IMR-90 (cell line): ENCODE data around the gene KLHL29. TPM values are rescaled to one million over a fixed set of nuclear protein-coding genes. Genes with fewer than 3 reads are reported as not detected.

Experiments
- ATAC-seq: fragments of 200-7000 bp; cut with Tn5 transposase; 2 replicates; pipeline ENCODE4 v1.9.1; 2020; ENCODE audit warnings: low read depth, mild to moderate bottlenecking, moderate library complexity
- BruUV-seq: library from RNA; stranded (reverse); fragments of 400-500 nt; replicated peaks from 2 replicates; lab custom pipeline; 2021; lab: Mats Ljungman, UMichigan
- CTCF ChIA-PET: fragments of 300-600 bp; formaldehyde crosslinking; extraction: SDS; loops from one replicate; lab custom pipeline; 2021; ENCODE audit warnings: antibody characterized with exemption; lab: Yijun Ruan, JAX
- POLR2A ChIA-PET: fragments of 300-600 bp; sonication (Branson Sonifier 250); formaldehyde crosslinking; loops from one replicate; lab custom pipeline; 2022; ENCODE audit warnings: antibody characterized with exemption; ENCODE audit not compliant: unreplicated experiment; lab: Charles Lee
- DNase-seq: peaks from one replicate; pipeline ENCODE4 v3.0.0; 2013
- H2AFZ ChIP-seq: replicated peaks from 2 replicates; pipeline ENCODE3; 2013; ENCODE audit warnings: low read length, mild to moderate bottlenecking; ENCODE audit not compliant: poor library complexity
- H2AK5ac ChIP-seq: 2 replicates; pipeline ENCODE4 v1.6.1; 2013; ENCODE audit warnings: low read depth, low read length, inconsistent platforms
- H2AK9ac ChIP-seq: replicated peaks from 2 replicates; pipeline ENCODE3; 2013; ENCODE audit warnings: mild to moderate bottlenecking, low read depth, low read length, moderate library complexity; ENCODE audit not compliant: poor library complexity
- H2BK120ac ChIP-seq: 2 replicates; pipeline ENCODE4 v1.6.1; 2013; ENCODE audit warnings: low read depth, low read length, inconsistent platforms
- H2BK15ac ChIP-seq: 3 replicates; pipeline ENCODE4 v1.6.1; 2013; ENCODE audit warnings: low read depth, low read length, inconsistent platforms
- H2BK20ac ChIP-seq: 2 replicates; pipeline ENCODE4 v1.6.1; 2013; ENCODE audit warnings: low read depth, mild to moderate bottlenecking, inconsistent platforms, low read length, moderate library complexity
- H2BK5ac ChIP-seq: 2 replicates; pipeline ENCODE4 v1.6.1; 2013; ENCODE audit warnings: mild to moderate bottlenecking, low read depth, low read length, inconsistent platforms; ENCODE audit not compliant: poor library complexity, severe bottlenecking
- H3K14ac ChIP-seq: replicated peaks from 2 replicates; pipeline ENCODE4 v1.6.1; 2013; ENCODE audit warnings: low read depth, low read length, inconsistent platforms
- H3K18ac ChIP-seq: 2 replicates; pipeline ENCODE4 v1.6.1; 2013; ENCODE audit warnings: low read depth, low read length, control low read depth
- H3K23ac ChIP-seq: 2 replicates; pipeline ENCODE4 v1.6.1; 2013; ENCODE audit warnings: low read depth, low read length, inconsistent platforms
- H3K27ac ChIP-seq: 2 replicates; pipeline ENCODE4 v1.5.1; 2013; ENCODE audit warnings: mild to moderate bottlenecking, control low read depth, low read length; ENCODE audit not compliant: insufficient read depth
- H3K27me3 ChIP-seq: 2 replicates; pipeline ENCODE4 v1.6.1; 2013; ENCODE audit warnings: low read length; ENCODE audit not compliant: control insufficient read depth, insufficient read depth
- H3K36me3 ChIP-seq: 2 replicates; pipeline ENCODE4 v1.6.1; 2013; ENCODE audit warnings: low read length, mixed read lengths; ENCODE audit not compliant: control insufficient read depth, insufficient read depth
- H3K4ac ChIP-seq: 2 replicates; pipeline ENCODE4 v1.6.1; 2013; ENCODE audit warnings: low read depth, low read length, inconsistent platforms
- H3K4me1 ChIP-seq: 2 replicates; pipeline ENCODE4 v1.6.1; 2013; ENCODE audit warnings: low read length, mixed read lengths; ENCODE audit not compliant: control insufficient read depth, insufficient read depth
- H3K4me2 ChIP-seq: 2 replicates; pipeline ENCODE4 v1.6.1; 2013; ENCODE audit warnings: low read depth, mild to moderate bottlenecking, control low read depth, low read length, moderate library complexity
- H3K4me3 ChIP-seq: 2 replicates; pipeline ENCODE4 v1.5.1; 2013; ENCODE audit warnings: low read depth, mild to moderate bottlenecking, control low read depth, low read length, moderate library complexity; ENCODE audit not compliant: insufficient read depth
- H3K56ac ChIP-seq: 2 replicates; pipeline ENCODE4 v1.6.1; 2013; ENCODE audit warnings: low read length, inconsistent platforms; ENCODE audit not compliant: insufficient read depth; ENCODE audit errors: extremely low read depth
- H3K79me1 ChIP-seq, 2 experiments: 2 replicates each; pipeline ENCODE4 v1.6.1; 2013; ENCODE audit warnings: low read length in 2 of 2, inconsistent platforms in 1 of 2, low read depth in 1 of 2
- H3K9ac ChIP-seq: 2 replicates; pipeline ENCODE4 v1.6.1; 2013; ENCODE audit warnings: low read depth, low read length, control low read depth
- H3K9me1 ChIP-seq: 2 replicates; pipeline ENCODE4 v1.6.1; 2013; ENCODE audit warnings: low read length, inconsistent platforms; ENCODE audit not compliant: insufficient read depth
- H3K9me3 ChIP-seq: 2 replicates; pipeline ENCODE4 v1.6.1; 2013; ENCODE audit warnings: low read length; ENCODE audit not compliant: control insufficient read depth, insufficient read depth
- H4K20me1 ChIP-seq: 2 replicates; pipeline ENCODE4 v1.6.1; 2013; ENCODE audit warnings: low read length, inconsistent platforms; ENCODE audit not compliant: insufficient read depth
- H4K5ac ChIP-seq: 2 replicates; pipeline ENCODE4 v1.6.1; 2013; ENCODE audit warnings: mild to moderate bottlenecking, low read depth, low read length, control low read depth
- H4K8ac ChIP-seq, 2 experiments: 2 replicates each; pipeline ENCODE4 v1.6.1; 2013; ENCODE audit warnings: low read depth in 2 of 2, low read length in 2 of 2, control low read depth in 1 of 2, inconsistent platforms in 1 of 2
- H4K91ac ChIP-seq: 2 replicates; pipeline ENCODE4 v1.6.1; 2013; ENCODE audit warnings: low read depth, low read length, inconsistent platforms; ENCODE audit not compliant: insufficient read depth
- CTCF ChIP-seq: conservative IDR thresholded peaks from 2 replicates; pipeline ENCODE4 v1.5.1; 2012; ENCODE audit warnings: mild to moderate bottlenecking, low read depth, low read length, improper control_type of control experiment
- MAFK ChIP-seq: IDR thresholded peaks from 2 replicates; pipeline ENCODE4 v1.6.1; 2012; ENCODE audit warnings: low read depth, low read length, improper control_type of control experiment
- MXI1 ChIP-seq: IDR thresholded peaks from 2 replicates; pipeline ENCODE4 v1.6.1; 2012; ENCODE audit warnings: low read depth, mild to moderate bottlenecking, low read length, moderate library complexity, borderline replicate concordance
- RCOR1 ChIP-seq: IDR thresholded peaks from 2 replicates; pipeline ENCODE4 v1.6.1; 2012; ENCODE audit warnings: mild to moderate bottlenecking, low read length, improper control_type of control experiment; ENCODE audit not compliant: insufficient replicate concordance
- RFX5 ChIP-seq: IDR thresholded peaks from 2 replicates; pipeline ENCODE4 v1.8.0; 2012; ENCODE audit warnings: low read depth, mild to moderate bottlenecking, low read length, moderate library complexity
- SMC3 ChIP-seq: fragments of 150-350 bp; IDR thresholded peaks from 2 replicates; pipeline ENCODE4 v1.6.1; 2016; ENCODE audit warnings: low read depth, mild to moderate bottlenecking, antibody characterized with exemption, low read length, moderate library complexity
- WGBS, 2 experiments: methylation state at CpG; one replicate each; pipeline versions ENCODE4 v1.1.5 to v1.1.7; 2013; ENCODE audit warnings: missing lambda C conversion rate in 2 of 2; ENCODE audit not compliant: insufficient read length in 1 of 2; ENCODE audit errors: extremely low coverage in 2 of 2; 5-methylcytosine and 5-hydroxymethylcytosine counted together
- dilution Hi-C: fragments of 300-500 bp; cut with HindIII; formaldehyde crosslinking; loops from one replicate; pipeline ENCODE4 v1.14.3; 2018; ENCODE audit warnings: low sequenced_read_pairs; ENCODE audit not compliant: unreplicated experiment
- in situ Hi-C: fragments of 300-500 bp; cut with MboI; formaldehyde crosslinking; loops from 3 replicates; pipeline ENCODE4 v1.14.3; 2019; ENCODE audit warnings: low sequenced_read_pairs, inconsistent platforms, mixed read lengths
- intact Hi-C: fragments of 100-400 bp; cut with micrococcal nuclease; formaldehyde crosslinking; loops from 2 replicates; pipeline ENCODE4 v1.10.0; 2022
- polyA plus RNA-seq, 3 experiments: library from polyadenylated mRNA; depleted of rRNA; stranded (reverse); fragments of >200 nt; gene quantifications; 2 replicates each; pipeline ENCODE4 v1.2.3, GENCODE V29; 2012; ENCODE audit warnings: low replicate concordance in 1 of 3
- total RNA-seq: library from RNA; depleted of rRNA; stranded (reverse); fragments of >200 nt; gene quantifications from 2 replicates; pipeline ENCODE4 v1.2.3, GENCODE V29; 2012

KLHL29 gene
- total and polyA plus RNA-seq, 2 of the 4 experiments (the other 2 are of a cell fraction), result 2.0 to 8.0 TPM

GRCh38 chr2:23692851-23693605 is 308.0 kb downstream of the KLHL29 start:
- Histone ChIP-seq H3K18ac (no peak overlapping the region), H3K14ac (no peak overlapping the region), H3K4me3 (no peak overlapping the region), H3K4me1 (peaks cover 9% of the 10 kb centered on the region), H2BK5ac (no peak overlapping the region), H3K4me2 (no peak overlapping the region), H3K23ac (no peak overlapping the region), H2AK9ac (no peak overlapping the region), H3K9me3 (no peaks in the 10 kb centered on the region), H3K9me1 (peaks cover 17% of the 10 kb centered on the region), H4K5ac (no peak overlapping the region), H2BK15ac (no peak overlapping the region), H2AFZ (no peak overlapping the region), H4K91ac (no peak overlapping the region), H4K20me1 (peaks cover 9% of the 10 kb centered on the region), H3K4ac (no peak overlapping the region), H3K56ac (no peak overlapping the region), H3K36me3 (peaks cover 38% of the 10 kb centered on the region; the same call in 1 of the 2 replicates), H3K9ac (no peak overlapping the region), H2AK5ac (no peak overlapping the region), H3K27ac (no peak overlapping the region), H2BK120ac (no peak overlapping the region), H4K8ac (no peak overlapping the region), H3K79me1 (0 out of 4 replicates have a peak, but pooled peaks cover 0 to 10% of the 10 kb centered on the region in 2 experiments), H2BK20ac (no peak overlapping the region), H3K27me3 (no peaks in the 10 kb centered on the region)
- dilution Hi-C loops (no loop called here), in situ Hi-C loops (no loop called here), intact Hi-C loops (no loop called here)
- ChIA-PET POLR2A (no interaction called here), CTCF (no interaction called here)
- ATAC-seq (no peak), DNase-seq (no peak)
- BruUV-seq, result no TSS peak
- TF ChIP-seq MXI1 (no peak), RCOR1 (no peak), SMC3 (no peak), CTCF (no peak), RFX5 (no peak), MAFK (no peak)
- WGBS, 2 experiments, result 94% methylated on average over 16 of the region's 28 CpGs; no CpG with 5 or more reads in 1 of the 2 experiments
